ENCODE measurements around the gene CLRN3.

The CLRN3 gene

GRCh38 chr10:127894146-127894545 lies 1.4 kb upstream of the CLRN3 start:
- no peak for DNase-seq

GRCh38 chr10:127890832-127891334 lies 1.9 kb downstream of the CLRN3 start:
- DNase-seq = no peak

- DNase-seq = no peak
These were observed 2.5 kb downstream of the CLRN3 start for GRCh38 chr10:127890216-127890615.

GRCh38 chr10:127889605-127890195 lies 3.0 kb downstream of the CLRN3 start:
- no peak for DNase-seq

GRCh38 chr10:127888521-127889312 lies 4.0 kb downstream of the CLRN3 start:
- no peak for DNase-seq

GRCh38 chr10:127887541-127888415 lies 5.0 kb downstream of the CLRN3 start:
- DNase-seq = no peak

- DNase-seq = no peak
These were observed 6.2 kb downstream of the CLRN3 start for GRCh38 chr10:127886371-127887051.

GRCh38 chr10:127884501-127884900 lies 8.2 kb downstream of the CLRN3 start:
- no peak for DNase-seq

GRCh38 chr10:127883516-127883915 lies 9.2 kb downstream of the CLRN3 start:
- no peak for DNase-seq

GRCh38 chr10:127882801-127883459 lies 9.8 kb downstream of the CLRN3 start:
- no peak for DNase-seq

- DNase-seq = no peak
These were observed 10.3 kb downstream of the CLRN3 start for GRCh38 chr10:127882391-127882790.

GRCh38 chr10:127881262-127881661 lies 11.5 kb downstream of the CLRN3 start:
- DNase-seq = no peak

GRCh38 chr10:127880557-127880956 lies 12.2 kb downstream of the CLRN3 start:
- no peak for DNase-seq

- no peak for DNase-seq
These were observed 14.2 kb downstream of the CLRN3 start for GRCh38 chr10:127878475-127879055.

- DNase-seq = no peak
These were observed 15.0 kb downstream of the CLRN3 start for GRCh38 chr10:127877699-127878098.

GRCh38 chr10:127877116-127877515 lies 15.6 kb downstream of the CLRN3 start:
- DNase-seq = no peak

GRCh38 chr10:127875916-127876315 lies 16.8 kb downstream of the CLRN3 start:
- no peak for DNase-seq

- no peak for DNase-seq
These were observed 17.3 kb downstream of the CLRN3 start for GRCh38 chr10:127875449-127875765.

GRCh38 chr10:127874671-127875448 lies 17.9 kb downstream of the CLRN3 start:
- no peak for DNase-seq

- no peak for DNase-seq
These were observed 18.8 kb downstream of the CLRN3 start for GRCh38 chr10:127873901-127874470.
